IgD-negative memory B cell (primary cell): ENCODE data around the gene ATXN7L3. TPM values are rescaled to one million over a fixed set of nuclear protein-coding genes. Genes with fewer than 3 reads are reported as not detected.
A peak's percentile ranks its signal among the peaks of the same experiment; 100 is the strongest.

Experiments
- H3K27ac Mint-ChIP-seq, 3 donors: one replicate each; pipeline ENCODE4 v1.8.0; 2020 to 2022; ENCODE audit warnings: mild to moderate bottlenecking in 3 of 3, mixed read lengths in 3 of 3, moderate library complexity in 1 of 3
- H3K27me3 Mint-ChIP-seq: one replicate; pipeline ENCODE4 v1.8.0; 2021; ENCODE audit warnings: mixed read lengths
- H3K36me3 Mint-ChIP-seq: one replicate; pipeline ENCODE4 v1.8.0; 2020; ENCODE audit warnings: mild to moderate bottlenecking, mixed read lengths
- H3K4me1 Mint-ChIP-seq, 3 donors: one replicate each; pipeline ENCODE4 v1.8.0; 2020 to 2022; ENCODE audit warnings: mixed read lengths in 3 of 3, mild to moderate bottlenecking in 1 of 3
- H3K4me3 Mint-ChIP-seq, 4 donors: one replicate each; pipeline ENCODE4 v1.8.0; 2020 to 2022; ENCODE audit warnings: mild to moderate bottlenecking in 4 of 4, mixed read lengths in 4 of 4, moderate library complexity in 3 of 4
- H3K9me3 Mint-ChIP-seq, 3 donors: one replicate each; pipeline ENCODE4 v1.8.0; 2020 to 2021; ENCODE audit warnings: mixed read lengths in 3 of 3, mild to moderate bottlenecking in 1 of 3
- polyA plus RNA-seq: library from polyadenylated mRNA; unstranded; fragments of 300-500 nt; fragmentation: Illumina TruSeq; gene quantifications from one replicate; pipeline ENCODE4 v1.2.3, GENCODE V29; 2021

Gene ATXN7L3
- polyA plus RNA-seq, 1 donor from 2014 or later: 15.4 TPM

DNA sequence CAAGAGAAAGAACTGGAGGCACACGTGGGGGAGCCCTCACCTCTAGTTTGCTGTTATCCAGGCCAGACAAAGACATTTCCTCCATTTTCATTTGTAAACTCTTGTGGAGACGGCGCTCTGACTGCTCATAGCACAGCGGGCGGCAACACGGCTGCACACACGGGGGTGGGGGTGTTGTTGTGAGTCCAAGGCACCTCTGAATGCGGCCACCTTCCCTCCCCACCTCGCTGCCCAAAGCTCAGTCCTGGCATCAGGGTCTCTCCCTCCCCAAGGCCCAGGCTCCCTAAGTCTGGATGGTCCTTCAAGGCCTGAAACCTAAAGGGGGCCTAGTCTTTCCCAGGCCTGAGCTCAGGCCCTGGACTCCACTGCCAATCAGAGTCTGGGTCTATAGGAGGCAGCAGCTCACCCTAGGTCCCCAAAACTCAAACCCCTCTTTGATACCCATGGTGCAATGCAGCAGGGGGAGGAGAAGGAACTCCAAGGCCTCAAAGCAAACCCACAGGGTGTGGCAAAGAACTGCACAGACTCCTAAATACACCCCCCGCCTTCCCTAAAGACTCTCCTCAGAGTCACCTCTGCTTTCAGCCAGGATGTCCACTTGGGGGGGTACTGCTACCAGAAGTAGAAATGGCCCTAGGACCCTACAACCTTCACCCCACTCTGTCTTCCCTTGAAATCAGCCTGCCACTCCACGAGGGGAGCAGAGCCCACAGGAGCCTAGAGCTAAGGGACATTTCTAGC is 1.5 kb downstream of the ATXN7L3 start:
- Mint-ChIP-seq H3K4me3 (peak overlapping the region; percentile 84 to 96 (median 94)), H3K9me3 (no peaks in the 10 kb centered on the region), H3K36me3 (peaks cover 6% of the 10 kb centered on the region), H3K27ac (peak overlapping the region; percentile 78 to 89 (median 88)), H3K4me1 (peaks cover 21 to 28% (median 24%) of the 10 kb centered on the region in 3 donors), H3K27me3 (no peaks in the 10 kb centered on the region)

- no peaks in the 10 kb centered on the region for H3K27me3 Mint-ChIP-seq
- H3K9me3 Mint-ChIP-seq: no peaks in the 10 kb centered on the region
- peak overlapping the region in 1 of 4 donors; percentile 92 for H3K4me3 Mint-ChIP-seq
- peaks cover 6% of the 10 kb centered on the region for H3K36me3 Mint-ChIP-seq
- H3K27ac Mint-ChIP-seq: peak overlapping the region in 1 of 3 donors; percentile 89
- H3K4me1 Mint-ChIP-seq: peaks cover 16 to 22% (median 17%) of the 10 kb centered on the region in 3 donors
Observed at GRCh38 chr17:44197107-44197506, 2.6 kb downstream of the ATXN7L3 start.

DNA sequence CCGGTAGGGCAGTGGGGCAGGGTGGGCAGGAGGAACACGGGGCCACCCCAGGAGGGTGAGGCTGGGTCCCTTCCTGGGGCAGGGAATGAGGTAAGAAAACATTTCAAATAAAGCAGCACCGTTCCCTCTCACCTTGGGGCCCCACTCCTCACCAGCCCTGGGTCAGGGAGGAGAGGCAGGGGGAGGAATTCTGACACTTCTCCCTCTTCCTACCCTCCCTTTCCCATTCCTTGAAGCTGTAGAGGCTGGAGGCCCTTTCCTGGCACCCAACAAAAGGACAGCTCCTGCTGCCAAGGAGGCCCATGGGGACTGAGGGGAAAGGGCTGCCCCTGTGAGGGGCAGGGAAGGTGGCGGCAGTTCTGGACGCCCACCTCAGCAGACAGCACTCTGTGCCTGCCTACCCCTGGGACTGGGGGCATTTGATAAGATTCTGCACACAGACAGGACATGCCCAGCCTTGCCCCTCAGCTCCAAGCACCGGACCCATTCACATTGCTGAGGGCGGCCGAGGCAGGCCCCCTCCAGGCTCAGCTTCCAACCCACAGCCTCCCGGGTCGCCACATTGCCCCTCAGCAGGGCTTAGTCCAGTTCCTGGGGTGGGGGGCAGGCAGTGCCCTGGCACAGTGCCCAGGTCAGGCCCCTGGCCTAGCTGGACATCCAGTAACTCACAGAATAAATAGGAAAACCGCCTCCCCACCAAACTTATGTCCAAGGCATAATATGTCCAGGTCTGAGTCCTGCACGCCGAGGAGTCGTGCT is 6.2 kb downstream of the ATXN7L3 start:
- Mint-ChIP-seq H3K27ac (no peak overlapping the region), H3K27me3 (no peaks in the 10 kb centered on the region), H3K4me1 (peaks cover 9 to 16% (median 13%) of the 10 kb centered on the region in 3 donors), H3K36me3 (peaks cover 9% of the 10 kb centered on the region), H3K9me3 (no peaks in the 10 kb centered on the region), H3K4me3 (peak overlapping the region in 1 of 4 donors; percentile 60)

DNA sequence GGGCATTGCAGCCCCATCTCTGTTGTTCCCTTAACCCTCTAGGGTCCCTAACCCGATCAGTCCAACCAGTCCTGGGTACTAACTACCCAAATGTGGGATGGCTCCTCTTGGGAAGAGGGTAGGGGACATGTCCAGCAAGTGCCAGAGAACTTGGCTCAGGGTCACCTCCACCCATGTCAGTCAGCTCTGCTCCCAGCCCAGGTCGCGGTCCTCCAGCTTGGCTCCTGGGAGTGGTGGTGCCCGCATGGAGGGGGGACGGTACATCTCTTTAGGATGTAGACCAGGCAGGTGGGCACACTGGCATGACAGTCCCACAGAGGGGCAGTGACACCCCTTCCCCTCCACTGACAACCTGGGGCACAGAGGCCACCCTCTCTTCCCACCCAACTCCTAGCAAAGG is 6.9 kb downstream of the ATXN7L3 start:
- Mint-ChIP-seq H3K4me1 (peaks cover 5 to 17% (median 11%) of the 10 kb centered on the region in 3 donors), H3K27me3 (no peaks in the 10 kb centered on the region), H3K36me3 (peaks cover 5% of the 10 kb centered on the region), H3K9me3 (no peaks in the 10 kb centered on the region), H3K27ac (peak overlapping the region in 1 of 3 donors; percentile 65), H3K4me3 (peak overlapping the region in 1 of 4 donors; percentile 40)

GRCh38 chr17:44191941-44192496 is 7.7 kb downstream of the ATXN7L3 start:
- H3K4me3 Mint-ChIP-seq: peak overlapping the region in 1 of 4 donors; percentile 40
- H3K4me1 Mint-ChIP-seq: peaks cover 7 to 14% (median 13%) of the 10 kb centered on the region in 3 donors
- H3K27me3 Mint-ChIP-seq: no peaks in the 10 kb centered on the region
- peaks cover 5% of the 10 kb centered on the region for H3K36me3 Mint-ChIP-seq
- no peaks in the 10 kb centered on the region for H3K9me3 Mint-ChIP-seq
- H3K27ac Mint-ChIP-seq: peak overlapping the region in 1 of 3 donors; percentile 65

GRCh38 chr17:44191369-44191768 is 8.3 kb downstream of the ATXN7L3 start:
- Mint-ChIP-seq H3K27me3 (no peaks in the 10 kb centered on the region), H3K36me3 (peaks cover 5% of the 10 kb centered on the region), H3K27ac (peak overlapping the region in 1 of 3 donors; percentile 69), H3K9me3 (no peaks in the 10 kb centered on the region), H3K4me1 (peaks cover 9 to 19% (median 14%) of the 10 kb centered on the region in 3 donors), H3K4me3 (peak overlapping the region in 1 of 4 donors; percentile 81)

- H3K36me3 Mint-ChIP-seq: peaks cover 5% of the 10 kb centered on the region
- peak overlapping the region in 3 of 4 donors; percentile 51 to 81 (median 80) for H3K4me3 Mint-ChIP-seq
- H3K27me3 Mint-ChIP-seq: no peaks in the 10 kb centered on the region
- peaks cover 11 to 22% (median 16%) of the 10 kb centered on the region in 3 donors for H3K4me1 Mint-ChIP-seq
- peak overlapping the region in 2 of 3 donors; percentile 57 to 69 for H3K27ac Mint-ChIP-seq
- no peaks in the 10 kb centered on the region for H3K9me3 Mint-ChIP-seq
Observed at GRCh38 chr17:44190481-44190880, 9.2 kb downstream of the ATXN7L3 start.

DNA sequence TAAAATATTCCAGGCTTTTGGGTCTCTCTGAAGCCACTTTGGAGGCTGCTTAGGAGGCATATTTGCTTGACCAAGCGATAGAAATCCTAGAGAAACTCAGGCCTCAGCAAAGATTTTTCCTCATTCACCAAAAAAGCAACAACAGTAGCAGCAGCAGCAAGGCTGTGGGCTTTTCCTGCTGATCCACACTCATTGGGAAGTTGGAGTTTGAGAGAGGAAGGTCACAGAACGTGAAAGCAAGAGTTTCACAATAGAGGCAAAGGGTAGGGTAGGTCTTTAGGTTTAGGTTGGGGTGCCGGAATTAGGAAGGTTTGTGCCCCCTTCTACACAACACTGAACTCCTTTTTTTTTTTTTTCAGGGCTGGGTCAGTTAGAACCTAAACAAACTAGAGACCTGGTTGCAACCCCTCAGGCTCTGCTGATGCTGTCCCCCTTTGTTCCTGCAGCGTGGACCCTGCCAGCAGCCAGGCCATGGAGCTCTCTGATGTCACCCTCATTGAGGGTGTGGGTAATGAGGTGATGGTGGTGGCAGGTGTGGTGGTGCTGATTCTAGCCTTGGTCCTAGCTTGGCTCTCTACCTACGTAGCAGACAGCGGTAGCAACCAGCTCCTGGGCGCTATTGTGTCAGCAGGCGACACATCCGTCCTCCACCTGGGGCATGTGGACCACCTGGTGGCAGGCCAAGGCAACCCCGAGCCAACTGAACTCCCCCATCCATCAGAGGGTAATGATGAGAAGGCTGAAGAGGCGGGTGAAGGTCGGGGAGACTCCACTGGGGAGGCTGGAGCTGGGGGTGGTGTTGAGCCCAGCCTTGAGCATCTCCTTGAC is 10.9 kb downstream of the ATXN7L3 start:
- H3K27ac Mint-ChIP-seq: peak overlapping the region; percentile 80 to 93 (median 81)
- H3K36me3 Mint-ChIP-seq: peaks cover 3% of the 10 kb centered on the region
- peaks cover 21 to 26% (median 24%) of the 10 kb centered on the region in 3 donors for H3K4me1 Mint-ChIP-seq
- no peaks in the 10 kb centered on the region for H3K27me3 Mint-ChIP-seq
- H3K9me3 Mint-ChIP-seq: no peaks in the 10 kb centered on the region
- H3K4me3 Mint-ChIP-seq: peak overlapping the region; percentile 94 to 100 (median 98)

GRCh38 chr17:44187131-44187899 is 12.4 kb downstream of the ATXN7L3 start:
- Mint-ChIP-seq H3K4me3 (peak overlapping the region; percentile 94 to 100 (median 98)), H3K4me1 (peaks cover 24 to 26% (median 24%) of the 10 kb centered on the region in 3 donors), H3K36me3 (peaks cover 3% of the 10 kb centered on the region), H3K27ac (peak overlapping the region; percentile 93 to 100 (median 99)), H3K27me3 (no peaks in the 10 kb centered on the region), H3K9me3 (no peaks in the 10 kb centered on the region)

DNA sequence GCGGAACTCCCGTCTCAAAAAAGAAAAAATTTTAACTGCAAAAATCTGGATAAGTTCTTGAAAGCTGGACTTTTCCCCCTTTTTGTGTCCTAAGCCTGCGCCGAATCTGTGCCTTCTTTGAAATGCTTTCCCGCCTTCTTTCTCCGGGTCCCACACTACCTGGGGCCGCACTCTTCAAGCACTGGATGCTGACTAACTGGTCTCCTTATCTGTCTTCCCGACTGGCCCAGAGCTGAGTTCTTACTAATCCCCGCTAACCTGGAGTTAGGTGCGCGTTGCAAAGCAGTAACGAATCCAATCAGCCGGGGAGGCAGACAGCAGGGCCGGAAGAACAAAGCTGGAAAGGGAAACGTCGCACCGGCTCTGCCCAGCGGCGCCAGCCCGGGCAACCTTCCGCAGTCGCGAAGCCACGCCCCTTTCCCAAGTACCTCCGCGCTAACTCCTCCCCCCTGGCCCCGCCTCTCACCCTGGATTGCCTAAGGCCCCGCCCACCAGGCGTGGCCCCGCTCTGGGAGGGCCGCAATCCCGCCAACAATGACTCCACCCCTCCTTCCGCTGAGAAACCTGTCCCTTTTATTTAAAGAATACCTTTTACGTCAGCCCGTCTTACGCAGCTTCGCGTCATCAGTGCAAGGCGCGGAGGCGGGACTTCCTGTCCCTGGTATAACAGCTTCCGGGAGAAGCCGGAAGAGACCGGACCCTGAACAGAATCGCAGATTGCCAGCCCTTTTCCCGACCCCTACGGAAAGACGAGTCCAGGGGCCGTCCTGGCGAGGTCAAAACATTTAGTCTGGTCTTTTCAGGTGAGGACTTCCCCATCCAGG is 13.2 kb downstream of the ATXN7L3 start, which contains the start of gene TMUB2:
Gene TMUB2 (plus strand): TSS at position 666 of the 824 bp plus-strand sequence. CDS start 737 bp downstream, outside the sequence.
- Mint-ChIP-seq H3K27ac (peak within 1 kb of the TSS; percentile 93 to 100 (median 99)), H3K36me3 (peaks cover 6% of the 10 kb centered on the region), H3K9me3 (no peaks in the 10 kb centered on the region), H3K4me3 (peak within 1 kb of the TSS; percentile 94 to 100 (median 98)), H3K4me1 (peaks cover 24 to 29% (median 26%) of the 10 kb centered on the region in 3 donors), H3K27me3 (no peaks in the 10 kb centered on the region)

- no peaks in the 10 kb centered on the region for H3K27me3 Mint-ChIP-seq
- H3K4me3 Mint-ChIP-seq: peak overlapping the region in 3 of 4 donors; percentile 79 to 100 (median 98)
- H3K4me1 Mint-ChIP-seq: peaks cover 21 to 28% (median 24%) of the 10 kb centered on the region in 3 donors
- H3K9me3 Mint-ChIP-seq: no peaks in the 10 kb centered on the region
- peaks cover 2% of the 10 kb centered on the region for H3K36me3 Mint-ChIP-seq
- H3K27ac Mint-ChIP-seq: peak overlapping the region in 1 of 3 donors; percentile 45
Observed at GRCh38 chr17:44184212-44184810, 15.4 kb downstream of the ATXN7L3 start.

DNA sequence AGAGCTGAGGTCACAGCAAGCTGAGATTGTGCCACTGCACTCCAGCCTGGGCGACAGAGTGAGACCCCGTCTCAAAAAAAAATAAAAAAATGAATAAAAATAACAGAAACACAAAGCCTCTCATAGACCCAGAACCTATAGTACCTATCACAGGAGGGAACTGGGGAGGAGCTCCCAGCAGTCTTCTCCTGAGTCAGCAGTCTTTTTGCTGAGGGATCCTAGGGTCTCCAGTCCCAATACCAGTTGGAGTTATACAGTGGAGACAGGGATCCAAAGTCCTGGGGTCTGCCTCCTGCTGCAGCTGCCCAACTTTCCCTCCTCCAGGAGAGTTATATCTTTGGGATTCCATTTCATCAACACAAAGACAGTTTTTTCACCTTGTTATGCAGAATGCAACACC is 16.7 kb downstream of the ATXN7L3 start:
- no peaks in the 10 kb centered on the region for H3K9me3 Mint-ChIP-seq
- peak overlapping the region in 1 of 4 donors; percentile 79 for H3K4me3 Mint-ChIP-seq
- H3K36me3 Mint-ChIP-seq: peaks cover 2% of the 10 kb centered on the region
- peaks cover 20 to 23% (median 22%) of the 10 kb centered on the region in 3 donors for H3K4me1 Mint-ChIP-seq
- no peak overlapping the region for H3K27ac Mint-ChIP-seq
- H3K27me3 Mint-ChIP-seq: no peaks in the 10 kb centered on the region
